A673 (cell line): Measurements from ENCODE around the gene PKNOX2.

ENCODE experiments used
- EZH2 ChIP-seq: fragments of 200-600 bp; sonication (generic); IDR thresholded peaks from 2 replicates; pipeline ENCODE4 v1.6.1; 2017; ENCODE audit warnings: borderline replicate concordance, low read depth, mild to moderate bottlenecking, mixed read lengths, antibody characterized with exemption, low read length; ENCODE audit not compliant: poor library complexity, severe bottlenecking
- TF ChIP-seq, protein P1 (sequence below): fragments of 300-800, 200-600 bp; sonication (generic); conservative IDR thresholded peaks from 2 replicates; pipeline ENCODE4 v1.5.1; 2017; ENCODE audit warnings: low read depth, mild to moderate bottlenecking, antibody characterized with exemption, low read length, moderate library complexity, mixed read lengths

DNA sequence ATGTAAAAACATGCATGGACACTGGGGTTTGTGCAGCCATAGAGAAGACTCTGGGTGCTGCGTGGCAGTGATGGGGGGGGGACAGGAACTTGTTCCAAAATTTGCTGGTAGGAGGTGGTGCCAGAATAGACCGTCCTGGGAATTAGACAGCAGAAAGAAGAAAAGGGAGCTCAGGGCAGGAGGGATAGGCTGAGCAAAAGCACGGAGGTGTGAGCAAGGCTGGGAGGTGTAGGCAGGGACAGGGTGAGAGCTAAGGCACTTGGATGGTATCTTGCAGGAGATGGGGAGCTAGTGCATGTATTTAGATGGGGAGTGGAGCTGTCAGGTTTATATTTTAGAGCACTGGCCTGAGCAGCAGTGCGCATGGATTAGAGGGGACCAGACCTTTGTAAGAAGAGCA is 53.8 kb downstream of the PKNOX2 start:
- TF ChIP-seq, protein P1, sequence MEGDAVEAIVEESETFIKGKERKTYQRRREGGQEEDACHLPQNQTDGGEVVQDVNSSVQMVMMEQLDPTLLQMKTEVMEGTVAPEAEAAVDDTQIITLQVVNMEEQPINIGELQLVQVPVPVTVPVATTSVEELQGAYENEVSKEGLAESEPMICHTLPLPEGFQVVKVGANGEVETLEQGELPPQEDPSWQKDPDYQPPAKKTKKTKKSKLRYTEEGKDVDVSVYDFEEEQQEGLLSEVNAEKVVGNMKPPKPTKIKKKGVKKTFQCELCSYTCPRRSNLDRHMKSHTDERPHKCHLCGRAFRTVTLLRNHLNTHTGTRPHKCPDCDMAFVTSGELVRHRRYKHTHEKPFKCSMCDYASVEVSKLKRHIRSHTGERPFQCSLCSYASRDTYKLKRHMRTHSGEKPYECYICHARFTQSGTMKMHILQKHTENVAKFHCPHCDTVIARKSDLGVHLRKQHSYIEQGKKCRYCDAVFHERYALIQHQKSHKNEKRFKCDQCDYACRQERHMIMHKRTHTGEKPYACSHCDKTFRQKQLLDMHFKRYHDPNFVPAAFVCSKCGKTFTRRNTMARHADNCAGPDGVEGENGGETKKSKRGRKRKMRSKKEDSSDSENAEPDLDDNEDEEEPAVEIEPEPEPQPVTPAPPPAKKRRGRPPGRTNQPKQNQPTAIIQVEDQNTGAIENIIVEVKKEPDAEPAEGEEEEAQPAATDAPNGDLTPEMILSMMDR: no peak
- no peak for TF ChIP-seq EZH2
